Endometrium (tissue), 2 donors: ENCODE measurements around the gene MYO1D.
"Not testable (repeated sequence)": the region's sequence is repeated elsewhere in the genome, so short reads cannot be mapped to it uniquely, and the experiment has no call there.

ENCODE experiments used
- FAIRE-seq: peaks from 2 replicates; lab custom pipeline; 2012; peaks lifted over from hg19 to GRCh38; lab: Jason Lieb, UNC
- donor health status: control.
- donor health status: control.

The MYO1D gene

DNA sequence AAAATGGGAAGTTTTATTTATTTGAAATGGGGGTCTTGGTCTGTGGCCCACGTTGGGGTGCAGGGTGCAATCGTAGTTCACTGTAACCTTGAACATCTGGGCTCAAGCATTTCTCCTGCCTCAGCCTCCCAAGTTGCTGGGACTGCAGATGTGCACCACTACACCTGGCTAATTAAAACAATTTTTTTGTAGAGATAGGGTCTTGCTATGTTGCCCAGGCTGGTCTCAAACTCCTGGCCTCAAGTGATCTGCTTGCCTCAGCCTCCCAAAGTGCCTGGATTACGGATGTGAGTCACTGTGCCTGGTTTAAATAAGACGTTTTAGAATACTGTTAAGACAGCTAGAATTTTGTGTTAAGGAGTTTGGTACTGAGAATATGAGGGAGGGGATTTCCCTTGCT is 416.9 kb downstream of the MYO1D start:
- no peak for FAIRE-seq

DNA sequence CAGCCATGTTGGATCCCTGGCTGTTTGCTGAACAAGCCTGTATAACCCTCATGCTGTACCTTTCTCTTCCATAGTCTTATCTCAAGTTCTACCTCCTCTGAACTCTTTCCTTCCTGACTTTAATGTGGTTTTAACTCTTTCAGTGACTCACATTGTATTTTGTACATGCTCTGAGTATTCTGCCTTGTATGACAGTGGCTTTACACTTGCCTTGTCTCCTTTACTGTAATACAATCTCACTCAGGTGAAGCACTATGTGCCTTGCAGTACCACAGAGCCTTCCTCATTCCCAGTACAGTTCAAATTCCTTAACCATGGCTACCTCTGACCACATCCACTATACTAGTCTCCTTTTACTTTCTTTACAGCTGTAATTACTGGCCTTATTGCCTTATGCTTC is 418.6 kb downstream of the MYO1D start:
- no peak for FAIRE-seq

- FAIRE-seq: no peak
Measured at GRCh38 chr17:32453370-32453769, 423.6 kb downstream of the MYO1D start.

DNA sequence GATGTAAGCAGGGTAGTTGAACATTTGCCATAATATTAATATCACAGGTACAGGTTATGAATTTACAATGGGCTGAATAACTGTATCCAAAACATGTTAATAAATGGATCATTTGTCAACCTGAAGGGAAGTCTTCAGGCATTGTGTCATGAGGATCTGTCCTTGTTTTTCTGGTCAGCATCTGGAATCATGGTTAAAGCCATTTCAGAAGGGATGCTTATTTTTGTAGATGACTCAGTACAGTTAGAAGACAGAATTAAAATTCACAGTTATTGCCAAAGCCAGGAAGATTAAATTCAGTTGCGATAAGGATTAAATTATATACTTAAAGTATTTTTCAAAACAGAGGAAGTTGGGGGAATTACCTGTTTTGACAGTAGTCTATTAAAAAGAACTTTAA is 424.6 kb downstream of the MYO1D start:
- FAIRE-seq: no peak

- no peak for FAIRE-seq
Measured at GRCh38 chr17:32451879-32452278, 425.0 kb downstream of the MYO1D start.

GRCh38 chr17:32450379-32450778 is 426.5 kb downstream of the MYO1D start:
- not testable (repeated sequence) for FAIRE-seq

DNA sequence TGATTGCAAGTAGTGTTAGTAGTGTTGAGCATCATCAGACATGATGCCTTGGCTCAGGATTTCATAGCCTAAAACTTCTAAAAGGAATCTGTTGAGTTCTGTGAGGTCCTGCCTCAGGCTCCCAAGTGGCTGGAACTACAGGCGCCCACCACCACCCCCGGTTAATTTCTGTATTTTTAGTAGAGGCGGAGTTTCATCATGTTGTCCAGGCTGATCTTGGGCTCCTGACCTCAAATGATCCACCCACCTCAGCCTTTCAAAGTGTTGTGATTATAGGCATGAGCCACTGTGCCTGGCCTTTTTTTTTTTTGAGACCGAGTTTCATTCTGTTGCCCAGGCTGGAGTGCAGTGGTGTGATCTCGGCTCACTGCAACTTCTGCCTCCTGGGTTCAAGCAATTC is 427.0 kb downstream of the MYO1D start:
- FAIRE-seq: no peak

GRCh38 chr17:32446949-32447348 is 430.0 kb downstream of the MYO1D start:
- no peak for FAIRE-seq

GRCh38 chr17:32445971-32446370 is 431.0 kb downstream of the MYO1D start:
- FAIRE-seq: no peak

DNA sequence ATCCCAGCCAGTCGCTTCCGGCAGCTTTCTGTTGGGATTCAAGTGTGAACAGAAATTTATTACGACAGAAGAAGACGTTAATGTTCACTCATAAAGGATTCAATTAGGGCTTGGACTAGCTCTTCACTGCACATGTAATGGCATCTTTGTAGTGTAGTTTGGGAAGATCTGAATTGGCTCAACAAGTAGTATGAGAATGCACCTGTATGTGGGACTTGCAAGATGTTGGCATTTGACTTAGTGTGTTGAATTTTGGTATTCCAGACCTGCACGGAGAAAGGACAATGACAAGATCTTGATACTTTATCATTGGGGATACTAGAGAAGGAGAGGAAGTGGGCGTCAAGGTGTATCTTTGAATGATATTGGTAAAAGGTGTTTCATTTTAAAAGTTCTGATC is 431.4 kb downstream of the MYO1D start:
- no peak for FAIRE-seq

DNA sequence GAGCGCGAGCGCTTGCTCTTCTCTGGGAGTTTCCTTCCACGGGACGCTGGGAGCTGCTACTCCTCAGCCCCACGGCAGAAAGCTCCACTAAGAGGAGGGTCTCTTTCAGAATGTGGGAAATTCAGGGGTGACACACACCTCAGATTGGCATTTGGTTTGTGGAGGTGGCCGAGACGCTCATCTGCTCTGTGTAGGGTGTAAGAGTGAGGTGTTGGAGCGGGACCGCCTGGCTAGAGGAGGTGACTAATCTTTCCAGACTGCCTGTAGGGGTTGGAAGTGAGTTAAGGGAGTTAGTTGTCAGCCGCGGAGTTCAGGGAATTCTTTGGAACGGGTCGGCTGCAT is 431.9 kb downstream of the MYO1D start:
- no peak for FAIRE-seq

GRCh38 chr17:32444301-32445073 is 432.4 kb downstream of the MYO1D start, which contains the start of gene PSMD11:
PSMD11 (plus strand) TSS chr17:32444510; CDS start chr17:32444524, 14 bp downstream.
- FAIRE-seq: peak; percentile 77

GRCh38 chr17:32443827-32444300 is 433.1 kb downstream of the MYO1D start:
- no peak for FAIRE-seq
